Neural progenitor cell (in vitro differentiated cells): ENCODE results near the gene CFAP57.

Experiments
- CTCF ChIP-seq: fragments of 200-600 bp; sonication (generic); IDR thresholded peaks from 2 replicates; pipeline ENCODE4 v1.5.1; 2017; ENCODE audit warnings: antibody characterized with exemption, mild to moderate bottlenecking
- EZH2 ChIP-seq: fragments of 200-600 bp; sonication (generic); IDR thresholded peaks from 2 replicates; pipeline ENCODE4 v1.6.1; 2017; ENCODE audit warnings: antibody characterized with exemption, mild to moderate bottlenecking, moderate library complexity
- EZH2phosphoT487 ChIP-seq: fragments of 200-600 bp; sonication (generic); IDR thresholded peaks from 2 replicates; pipeline ENCODE4 v1.6.1; 2017; ENCODE audit warnings: antibody characterized with exemption

- TF ChIP-seq CTCF, result no peak
- no peak for TF ChIP-seq EZH2
- TF ChIP-seq EZH2phosphoT487, result no peak
Observed at GRCh38 chr1:43165765-43166164, 6.4 kb upstream of the CFAP57 start.
